Measurements from ENCODE around the gene LMNA.
A peak's percentile ranks its signal among the peaks of the same experiment; 100 is the strongest.

LMNA gene

DNA sequence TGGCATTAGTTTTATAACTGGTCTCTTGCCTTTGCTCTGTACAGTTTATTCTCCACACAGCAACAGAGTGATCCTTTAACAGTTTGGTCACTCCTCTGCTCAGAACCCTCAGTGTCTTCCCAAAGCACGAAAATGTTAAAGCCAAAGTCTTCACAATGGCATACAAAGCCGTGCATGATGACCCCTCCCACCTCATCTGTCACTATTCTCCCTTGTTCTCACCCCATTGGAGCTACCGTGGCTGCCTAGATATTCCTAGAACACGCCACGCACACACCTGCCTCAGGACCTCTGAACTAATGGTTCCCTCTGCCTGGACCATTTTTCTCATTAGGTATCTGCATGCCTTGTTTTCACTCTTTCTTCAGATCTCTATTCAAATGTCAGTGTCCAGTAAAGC, 30.2 kb downstream of the LMNA start:
- peak; percentile 18 for DNase-seq

DNA sequence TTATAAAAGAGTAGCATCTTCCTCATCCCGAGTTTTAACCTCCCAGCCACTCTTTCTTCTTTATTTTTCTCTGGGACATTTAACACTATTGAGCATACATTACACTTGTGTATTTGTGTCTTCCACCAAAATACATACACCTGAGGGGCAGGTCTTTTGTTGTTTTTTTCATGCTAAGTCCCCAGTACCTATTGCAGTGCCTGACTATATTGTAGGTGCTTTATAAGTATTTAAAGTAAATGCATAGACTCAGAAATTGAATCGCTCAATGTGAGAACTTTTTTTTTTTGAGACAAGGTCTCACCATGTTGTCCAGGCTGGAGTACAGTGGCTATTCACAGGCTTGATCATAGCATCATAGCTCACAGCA, 31.1 kb downstream of the LMNA start:
- DNase-seq: no peak

DNA sequence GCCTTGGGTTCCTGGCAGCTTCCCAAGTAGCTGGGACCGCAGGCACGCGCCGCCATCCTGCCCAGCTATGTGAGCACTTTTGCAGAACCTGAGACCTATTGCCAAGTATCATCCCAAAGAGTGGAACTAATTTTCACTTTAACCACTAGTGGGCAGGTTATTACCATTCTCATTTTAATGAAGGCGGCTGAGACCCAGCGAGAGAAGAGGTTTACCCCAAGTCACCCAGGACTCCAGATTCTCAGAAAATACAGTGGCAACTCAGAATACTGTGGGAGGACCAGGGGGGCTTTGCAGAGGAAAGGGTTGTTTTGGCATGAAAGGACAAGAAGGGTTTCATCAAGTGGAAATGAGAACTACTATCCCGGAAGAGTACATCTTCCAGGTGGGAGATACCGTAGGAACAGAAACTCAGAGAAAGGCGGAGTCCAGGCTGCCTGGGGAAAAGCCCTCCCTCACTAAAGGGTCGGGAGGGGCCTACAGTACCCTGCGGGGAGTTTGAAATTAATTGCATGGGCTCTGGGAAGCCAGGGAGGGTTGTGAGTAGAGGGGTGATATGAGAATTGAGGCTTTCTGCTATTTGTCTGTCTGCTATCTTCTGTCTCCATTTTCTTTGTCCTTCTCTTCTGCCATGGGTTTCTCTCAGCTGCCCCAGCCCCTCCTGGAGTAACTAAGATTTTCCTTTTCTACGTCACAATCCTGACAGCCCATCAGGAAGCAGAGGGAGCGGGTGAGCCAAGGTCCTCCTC, 31.7 kb downstream of the LMNA start:
- DNase-seq: peak; percentile 56

DNA sequence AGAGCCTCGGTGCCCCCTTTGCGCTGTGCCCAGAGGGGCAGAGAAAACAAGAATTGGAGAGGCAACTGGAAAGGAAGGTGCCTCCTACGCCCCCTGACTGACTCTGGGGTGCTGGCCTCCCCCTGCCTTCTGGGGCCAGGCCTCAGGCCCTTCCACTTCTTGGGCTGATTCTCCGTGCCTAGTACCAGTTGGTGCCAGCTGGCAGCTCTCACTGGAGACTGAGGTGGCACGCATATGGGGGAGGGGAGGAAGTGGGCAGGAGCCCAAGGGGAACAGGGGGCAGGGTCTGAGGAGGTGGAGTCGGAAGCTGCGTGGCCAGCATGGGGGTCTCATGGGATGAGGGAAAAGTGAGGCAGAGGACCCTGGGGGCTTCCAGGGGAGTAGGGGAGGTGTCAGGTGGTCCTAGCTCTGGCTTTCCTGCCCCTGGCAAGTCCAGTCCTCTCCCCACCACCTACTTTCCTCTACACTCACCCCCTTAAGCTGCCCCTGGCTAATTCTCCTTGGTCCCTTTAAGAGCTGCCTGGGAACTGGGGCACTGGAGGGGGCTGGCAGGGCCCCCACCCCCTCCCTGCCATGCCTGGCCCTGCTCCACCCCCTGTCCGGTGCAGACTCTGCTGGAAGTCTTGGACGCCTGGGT, 32.4 kb downstream of the LMNA start:
- DNase-seq: peak; percentile 27

DNA sequence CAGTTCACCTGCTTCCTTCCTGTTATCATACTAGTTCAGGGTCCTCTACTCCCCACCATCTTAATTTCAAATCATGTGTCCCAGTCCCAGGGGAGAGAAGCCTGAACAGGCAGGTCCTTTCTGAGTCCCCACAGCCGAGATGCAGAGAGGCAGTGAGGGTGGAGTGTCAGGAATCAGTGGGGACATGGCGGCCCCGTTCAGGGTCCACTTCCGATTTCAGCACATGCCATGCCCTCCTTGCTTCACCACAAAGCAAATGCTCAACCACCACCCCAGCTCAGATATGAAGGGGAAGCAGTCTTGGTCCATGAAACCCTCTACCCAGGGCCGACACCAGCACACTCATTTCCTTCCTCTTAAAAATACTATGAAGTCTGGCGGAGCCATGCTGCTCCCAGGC, 33.7 kb downstream of the LMNA start:
- DNase-seq: peak; percentile 23

DNA sequence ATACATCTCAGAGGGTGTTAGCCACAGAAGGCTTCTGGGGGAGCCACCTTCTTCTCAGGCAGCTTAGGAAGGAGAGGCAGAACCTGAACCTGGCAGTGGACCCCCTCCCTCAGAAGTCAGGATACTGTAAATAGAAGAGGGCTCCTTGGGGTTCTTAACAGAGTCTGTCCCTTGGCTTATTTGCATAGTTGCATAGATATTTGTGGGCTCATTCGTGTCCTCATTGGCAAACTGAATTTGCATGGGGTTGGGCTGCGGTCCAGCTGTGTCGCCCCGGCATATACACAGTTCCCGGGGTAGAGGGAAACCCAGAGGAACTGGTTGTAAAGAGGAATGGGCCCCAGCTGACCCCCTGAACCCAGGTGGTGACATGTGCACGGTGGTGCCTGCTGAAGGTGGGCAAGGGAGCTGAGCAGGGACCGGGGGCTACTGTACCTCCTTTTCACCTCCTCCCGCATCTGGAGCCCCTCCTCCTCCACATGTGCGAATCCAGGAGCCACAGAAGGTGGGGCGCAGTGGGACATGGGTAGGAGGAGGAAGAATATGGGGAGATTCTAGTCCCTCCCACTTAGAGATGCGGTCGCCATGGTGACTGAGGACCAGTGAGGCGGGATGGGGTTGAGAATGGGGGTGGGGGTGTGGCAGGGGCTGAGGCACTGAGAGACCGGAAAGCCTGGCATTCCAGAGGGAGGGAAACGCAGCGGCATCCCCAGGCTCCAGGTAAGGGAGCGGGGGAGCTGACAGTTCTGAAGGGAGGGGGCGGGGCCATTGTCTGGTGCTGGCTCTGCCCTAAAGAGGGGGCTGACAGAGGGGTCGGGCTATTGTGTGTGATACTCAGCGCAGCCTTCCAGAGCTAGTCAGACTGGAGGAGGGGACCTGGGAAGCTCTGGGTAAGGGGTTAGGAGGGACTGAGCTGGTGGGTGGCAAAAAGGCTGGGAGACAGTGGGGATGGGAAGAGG, 35.1 kb downstream of the LMNA start:
- no peak for DNase-seq

DNA sequence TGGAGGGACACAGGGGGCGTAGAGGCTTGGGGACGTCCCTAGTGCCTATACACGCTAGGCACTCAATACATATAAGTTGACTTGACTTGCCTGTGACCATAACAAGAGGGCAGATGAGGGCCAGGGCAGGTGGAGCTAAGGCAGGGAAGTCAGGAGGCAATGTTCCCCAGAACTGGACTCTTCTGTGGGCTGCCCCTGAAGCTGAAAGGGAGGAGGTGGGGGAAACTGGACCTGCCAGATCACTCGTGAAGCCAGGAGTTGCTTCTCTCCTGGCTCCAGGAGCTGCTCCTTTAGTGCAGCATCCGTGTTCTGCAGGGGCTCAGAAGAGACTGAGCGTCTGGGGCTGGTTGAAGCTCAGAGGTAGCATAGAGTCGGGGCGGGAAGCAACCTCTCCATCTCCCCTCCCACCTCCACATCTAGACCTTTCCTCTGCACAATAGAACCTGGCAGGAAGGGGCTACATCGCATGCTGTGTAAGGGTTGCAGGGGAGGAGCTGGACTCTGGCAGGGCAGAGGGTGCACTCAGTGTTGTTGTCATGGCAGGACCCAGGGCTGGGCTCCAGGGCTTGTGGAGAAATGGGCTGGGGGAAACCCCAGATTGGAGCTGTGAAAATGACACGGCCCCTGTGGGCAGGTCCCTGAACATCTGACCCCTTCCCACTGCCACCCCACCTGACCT, 36.0 kb downstream of the LMNA start:
- no peak for DNase-seq

DNA sequence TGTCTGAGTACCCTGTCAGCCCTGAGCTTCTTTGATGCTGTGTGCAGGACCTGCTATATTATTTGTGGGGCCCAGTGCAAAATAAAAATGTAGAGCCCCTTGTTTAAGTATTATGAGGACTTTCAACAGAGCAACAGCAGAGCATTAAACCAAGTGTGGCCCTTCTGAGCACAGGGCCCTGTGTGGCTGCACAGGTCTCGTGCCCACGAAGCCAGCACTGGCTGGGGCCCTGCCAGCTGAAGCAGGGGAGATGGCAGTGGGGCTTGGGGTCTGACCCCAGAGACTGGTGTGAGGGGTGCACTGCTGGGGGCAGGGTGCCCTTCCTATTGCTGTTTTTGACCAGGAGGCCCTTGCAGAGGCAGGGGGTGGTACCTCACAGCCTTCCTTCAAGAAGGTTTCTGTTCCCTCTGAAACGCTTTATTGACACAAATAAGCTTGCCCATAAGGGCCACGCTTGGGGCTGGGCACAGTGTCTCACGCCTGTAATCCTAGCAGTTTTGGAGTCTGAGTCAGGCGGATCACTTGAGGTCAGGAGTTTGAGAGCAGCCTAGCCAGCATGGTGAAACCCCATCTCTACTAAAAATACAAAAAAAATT, 36.7 kb downstream of the LMNA start:
- no peak for DNase-seq

DNA sequence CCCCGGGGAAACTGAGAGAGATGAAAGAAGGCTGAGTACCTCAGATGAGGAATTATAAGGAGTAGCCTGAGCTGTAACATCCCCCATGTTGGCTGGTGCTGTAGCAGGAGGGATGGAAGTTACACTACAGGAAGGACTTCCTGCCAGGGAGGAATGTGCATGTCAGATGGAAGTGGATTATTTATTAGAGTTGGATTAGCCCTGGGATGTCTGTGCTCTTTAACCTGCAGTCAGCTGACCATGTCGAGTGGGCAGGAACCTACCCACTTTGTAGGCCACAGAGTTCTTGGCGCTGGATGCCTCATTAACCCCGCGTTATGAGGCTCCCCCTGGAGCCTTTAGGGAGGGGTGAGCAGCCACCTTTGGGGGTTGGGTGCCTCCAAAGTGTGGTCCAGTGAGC, 38.1 kb downstream of the LMNA start:
- no peak for DNase-seq

DNA sequence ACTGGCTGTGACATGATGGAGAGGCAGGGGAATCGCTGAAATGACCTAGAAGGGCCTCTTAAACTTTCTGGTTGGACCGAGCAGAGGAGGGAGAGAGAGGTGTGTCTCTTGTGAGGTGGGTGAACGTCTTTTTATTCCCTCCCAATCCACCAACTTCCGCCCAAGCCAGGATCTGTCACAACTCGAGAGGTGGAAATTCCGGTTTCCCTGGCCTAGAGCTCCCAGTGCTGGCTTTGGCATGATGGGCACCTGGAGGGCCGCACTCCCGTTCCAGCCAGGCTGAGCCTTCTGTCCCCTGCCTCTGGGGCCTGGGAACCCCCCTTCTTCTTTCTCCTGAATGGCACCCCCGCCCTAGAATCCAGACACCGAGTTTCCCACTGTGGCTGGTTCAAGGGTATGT, 38.9 kb downstream of the LMNA start, which contains the start of gene SEMA4A:
Gene SEMA4A, plus strand, starts transcription at position 224 of the 400 bp plus-strand sequence. CDS start 994 bp downstream, outside the sequence.
- no peak for DNase-seq

DNA sequence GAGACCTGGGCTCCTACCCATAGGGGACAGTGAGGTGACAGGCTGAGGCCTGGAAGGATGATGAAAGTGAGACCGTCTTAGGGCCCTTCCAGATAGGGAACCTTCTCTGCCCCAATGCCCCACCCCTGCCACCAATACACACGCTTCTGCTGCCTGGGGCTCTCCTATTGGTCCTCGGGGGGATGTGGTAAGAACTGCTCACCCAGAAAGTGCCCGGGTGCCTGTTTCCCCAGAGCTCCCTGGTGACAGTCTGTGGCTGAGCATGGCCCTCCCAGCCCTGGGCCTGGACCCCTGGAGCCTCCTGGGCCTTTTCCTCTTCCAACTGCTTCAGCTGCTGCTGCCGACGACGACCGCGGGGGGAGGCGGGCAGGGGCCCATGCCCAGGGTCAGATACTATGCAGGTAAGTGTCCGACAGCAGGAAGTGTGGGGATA, 39.8 kb downstream of the LMNA start:
- no peak for DNase-seq

DNA sequence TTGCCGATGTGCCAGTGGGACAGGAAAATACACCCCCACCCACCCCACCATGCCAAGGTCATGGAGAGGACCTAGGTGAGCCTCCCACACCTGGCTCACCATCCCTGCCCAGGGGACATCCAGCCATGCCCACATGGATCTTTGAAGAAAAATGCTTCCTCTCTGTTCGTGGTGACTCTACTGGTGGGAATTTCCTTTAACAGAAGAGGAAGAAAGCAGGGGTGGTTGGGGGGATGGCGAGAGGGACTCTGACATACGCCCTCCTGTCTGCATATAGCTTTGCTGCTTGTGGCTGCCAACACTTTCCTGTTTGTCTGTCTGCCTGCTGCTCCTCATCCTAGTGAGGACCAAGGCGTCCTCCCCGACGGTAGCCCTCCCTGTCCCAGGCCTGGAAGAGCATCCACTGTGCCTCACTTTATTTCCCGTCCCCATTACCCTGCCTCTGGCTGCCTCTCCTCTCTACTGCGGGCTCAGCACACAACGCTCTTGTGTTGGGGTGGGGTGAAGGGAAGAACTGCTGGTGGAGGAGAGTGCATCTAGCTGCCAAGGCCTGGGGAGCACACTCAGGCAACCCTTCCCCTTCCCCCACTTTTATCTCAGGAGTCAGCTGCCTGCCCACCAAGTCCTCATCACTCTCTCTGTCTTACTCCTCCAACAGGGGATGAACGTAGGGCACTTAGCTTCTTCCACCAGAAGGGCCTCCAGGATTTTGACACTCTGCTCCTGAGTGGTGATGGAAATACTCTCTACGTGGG, 41.4 kb downstream of the LMNA start:
- no peak for DNase-seq

DNA sequence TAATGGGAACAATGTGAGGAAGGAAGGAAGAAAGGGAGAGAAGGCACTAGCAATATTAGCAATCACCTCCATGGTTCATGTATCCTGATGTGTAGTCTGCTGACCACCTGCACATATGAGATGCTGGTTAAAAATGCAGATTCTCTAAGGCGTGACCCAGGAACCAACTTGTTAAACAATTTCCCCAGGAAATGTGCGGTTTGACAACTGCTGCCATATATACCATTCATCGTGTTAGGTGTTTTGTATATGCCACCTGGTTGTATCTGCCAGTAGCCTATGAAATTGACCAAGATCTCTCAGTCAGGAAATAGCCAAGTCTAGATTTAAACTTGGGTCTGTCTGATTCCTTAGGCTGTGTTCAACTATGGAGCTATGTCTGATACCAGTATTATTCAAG, 43.0 kb downstream of the LMNA start:
- no peak for DNase-seq

DNA sequence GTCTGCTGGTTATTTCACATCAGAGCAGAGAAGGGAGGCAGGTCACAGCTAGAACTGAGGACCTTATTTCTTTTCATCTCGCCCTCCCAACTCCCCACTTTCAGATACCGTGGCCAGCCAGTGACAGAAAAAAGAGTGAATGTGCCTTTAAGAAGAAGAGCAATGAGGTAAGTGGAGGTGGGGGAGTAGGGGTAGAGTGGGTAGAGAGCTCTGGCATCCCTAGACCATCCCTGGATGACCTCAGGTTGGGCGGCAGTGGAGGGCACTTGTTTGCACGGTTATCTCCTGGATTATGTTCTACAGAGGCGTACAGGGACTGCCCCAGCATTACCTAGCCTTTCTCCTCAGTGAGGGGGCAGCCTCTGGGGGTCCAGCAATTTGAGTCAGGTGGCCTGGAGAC, 43.5 kb downstream of the LMNA start:
- DNase-seq: no peak

DNA sequence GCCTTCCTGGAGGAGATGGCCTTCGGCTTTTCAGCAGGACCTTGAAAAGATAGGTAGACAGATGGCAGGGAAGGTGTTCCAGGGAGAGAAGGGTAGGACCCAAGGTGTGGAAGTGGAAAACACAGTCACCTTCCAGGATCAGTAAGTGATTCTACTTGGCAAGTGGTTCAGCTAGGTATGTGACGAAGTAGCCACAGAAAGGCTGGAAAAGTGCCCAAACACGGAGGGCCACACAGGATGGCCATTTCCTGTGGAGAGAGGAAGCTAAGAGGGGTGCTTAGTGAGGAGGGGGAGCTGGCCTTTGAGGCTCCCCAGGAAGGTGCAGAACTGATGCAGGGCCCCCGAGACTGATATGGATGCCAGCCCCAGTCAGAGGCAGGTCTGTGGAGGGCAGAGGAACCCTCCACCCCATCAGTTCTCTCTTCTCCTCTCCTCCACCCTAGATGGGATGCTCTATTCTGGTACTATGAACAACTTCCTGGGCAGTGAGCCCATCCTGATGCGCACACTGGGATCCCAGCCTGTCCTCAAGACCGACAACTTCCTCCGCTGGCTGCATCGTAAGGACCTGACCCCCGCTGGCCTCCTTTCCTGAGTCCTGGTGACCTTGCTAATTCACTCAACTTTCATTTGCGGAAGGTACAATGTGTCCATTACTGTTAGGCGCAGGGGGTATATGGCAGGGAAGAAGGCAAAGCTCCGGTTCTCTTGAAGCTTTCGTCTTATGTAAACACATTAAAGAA, 45.7 kb downstream of the LMNA start:
- DNase-seq: no peak

DNA sequence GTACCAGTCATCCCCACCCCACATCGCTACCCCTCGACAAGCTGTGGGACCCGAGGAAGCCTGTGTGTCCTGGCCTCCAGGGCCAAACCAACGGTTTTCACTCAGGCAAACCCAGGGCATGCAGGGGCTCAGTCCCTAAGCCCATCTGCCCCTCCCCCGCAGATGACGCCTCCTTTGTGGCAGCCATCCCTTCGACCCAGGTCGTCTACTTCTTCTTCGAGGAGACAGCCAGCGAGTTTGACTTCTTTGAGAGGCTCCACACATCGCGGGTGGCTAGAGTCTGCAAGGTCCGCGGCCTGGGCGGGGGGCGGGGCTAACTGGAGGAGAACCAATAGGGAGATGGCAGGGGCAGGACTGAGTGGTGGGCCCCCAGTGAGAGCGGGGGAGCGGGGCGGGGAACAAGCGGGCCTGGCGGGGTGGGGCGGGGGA, 46.2 kb downstream of the LMNA start:
- DNase-seq: peak; percentile 59

DNA sequence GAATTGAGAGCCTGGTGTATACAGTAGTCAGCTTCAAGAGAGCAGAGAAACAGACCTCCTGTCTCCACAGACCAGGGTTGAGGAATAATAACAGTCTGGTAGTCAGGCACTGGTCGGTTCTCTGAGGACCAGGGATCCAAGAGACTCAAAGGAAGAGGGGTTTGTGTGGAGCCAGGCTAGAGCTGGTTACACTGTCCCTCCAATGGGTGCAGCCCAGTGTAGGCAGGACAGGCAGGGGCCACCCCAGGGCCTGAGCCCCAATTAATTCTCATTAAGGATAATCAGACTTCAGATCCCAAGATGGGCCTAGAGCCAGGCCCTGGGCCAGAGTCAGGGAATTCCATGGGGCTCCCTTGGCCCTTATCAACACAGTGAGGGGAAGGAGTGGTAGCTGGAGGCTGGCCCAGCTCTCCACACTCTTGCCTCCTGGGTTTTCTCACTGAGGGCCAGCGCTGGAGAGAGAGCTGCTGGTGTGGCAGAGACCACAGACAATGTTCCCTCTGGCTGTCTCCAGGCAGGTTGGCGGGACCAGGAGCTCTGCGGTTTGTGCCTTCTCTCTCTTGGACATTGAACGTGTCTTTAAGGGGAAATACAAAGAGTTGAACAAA, 48.0 kb downstream of the LMNA start:
- no peak for DNase-seq

DNA sequence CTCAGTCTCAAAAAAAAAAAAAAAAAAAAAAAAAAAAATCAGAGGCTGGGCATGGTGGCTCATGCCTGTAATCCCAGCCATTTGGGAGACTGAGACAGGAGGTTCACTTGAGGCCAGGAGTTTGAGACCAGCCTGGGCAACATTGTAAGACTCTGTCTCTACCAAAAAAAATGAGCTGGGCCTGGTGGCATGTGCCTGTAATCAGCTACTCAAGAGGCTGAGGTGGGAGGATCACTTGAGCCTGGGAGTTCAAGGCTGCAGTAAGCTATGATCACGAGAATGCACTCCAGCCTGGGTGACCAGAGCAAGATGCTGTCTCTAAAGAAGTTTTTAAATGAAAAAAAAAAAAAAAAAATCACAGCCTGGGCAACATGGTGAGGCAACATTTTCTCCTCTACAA, 49.2 kb downstream of the LMNA start:
- DNase-seq: no peak

DNA sequence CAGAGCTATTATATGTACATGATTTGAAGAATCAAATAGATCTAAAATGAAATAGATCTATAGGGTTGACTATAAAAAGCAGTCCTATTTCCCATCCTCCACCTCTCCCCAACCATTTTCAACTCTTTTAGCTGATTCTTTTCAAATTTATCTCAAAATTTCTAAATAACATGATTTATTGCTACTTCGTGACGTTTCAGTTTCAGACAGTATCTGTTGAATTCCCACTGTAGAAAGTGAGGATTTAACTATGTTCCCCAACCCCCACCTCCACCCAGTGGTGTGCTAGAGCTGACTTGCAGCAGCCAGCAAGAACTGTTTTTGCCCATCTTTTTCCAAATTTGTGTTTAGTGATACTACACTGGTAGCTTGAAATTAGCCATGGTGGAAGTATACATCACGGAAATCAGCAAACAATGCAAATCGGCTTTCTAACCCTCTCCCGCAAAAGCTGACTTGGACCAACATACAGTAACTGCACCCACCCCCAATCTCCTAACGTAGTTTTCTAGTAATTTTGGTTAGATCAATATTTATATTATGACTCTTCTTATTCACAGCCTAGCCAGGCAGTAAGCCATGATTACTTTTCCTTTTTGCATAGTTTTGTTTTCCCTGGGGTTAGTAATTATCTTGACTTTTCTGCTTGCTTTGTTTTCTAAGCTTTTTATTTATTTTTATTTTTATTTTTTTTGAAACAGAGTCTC, 49.8 kb downstream of the LMNA start:
- DNase-seq: no peak

DNA sequence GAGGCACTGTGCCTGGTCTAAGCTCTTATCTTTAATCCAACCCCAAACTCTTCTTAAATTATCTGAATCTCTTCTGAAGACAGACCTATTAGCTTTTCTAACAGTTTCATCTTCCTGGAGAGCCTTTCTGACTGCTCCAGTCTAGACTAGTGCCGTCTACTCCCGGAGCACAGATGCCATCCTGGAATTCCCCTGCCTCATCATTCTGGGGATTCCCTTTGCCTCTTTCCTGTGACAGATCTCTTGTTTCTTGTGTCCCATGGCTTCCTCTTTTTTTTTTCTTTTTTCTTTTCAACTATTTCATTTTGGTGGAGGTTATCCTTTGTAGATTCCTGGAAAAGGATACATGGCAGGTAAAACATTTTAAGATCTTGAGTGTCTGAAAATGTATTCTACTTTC, 50.6 kb downstream of the LMNA start:
- no peak for DNase-seq

Data from activated T-cell treated with anti-CD3 and anti-CD28 coated beads, Interleukin-2, amount 50 U/mL, for 1 hour (primary cell).